ENCODE results near the gene MBOAT1.
A peak's percentile ranks its signal among the peaks of the same experiment; 100 is the strongest.

MBOAT1 gene

GRCh38 chr6:20233007-20233730 lies 20.9 kb upstream of the MBOAT1 start:
- DNase-seq, result no peak

DNA sequence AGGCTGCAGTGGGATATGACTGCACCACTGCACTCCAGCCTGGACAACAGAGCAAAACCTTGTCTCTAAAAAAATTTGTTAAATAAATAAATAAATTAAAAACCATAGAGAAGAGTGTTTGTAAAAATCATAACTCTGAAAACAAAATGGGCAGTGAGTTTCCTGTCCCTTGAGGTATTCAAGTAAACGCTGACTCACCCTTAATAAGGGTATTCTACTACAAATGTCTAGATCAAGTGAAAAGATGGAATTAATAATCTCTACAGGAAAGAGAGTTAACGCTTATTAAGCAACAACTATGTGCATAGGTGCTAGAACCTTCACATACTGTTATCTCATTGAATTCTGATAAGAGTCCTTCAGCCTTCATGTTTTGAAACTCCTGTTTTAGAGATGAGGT lies 19.9 kb upstream of the MBOAT1 start:
- no peak for DNase-seq

DNA sequence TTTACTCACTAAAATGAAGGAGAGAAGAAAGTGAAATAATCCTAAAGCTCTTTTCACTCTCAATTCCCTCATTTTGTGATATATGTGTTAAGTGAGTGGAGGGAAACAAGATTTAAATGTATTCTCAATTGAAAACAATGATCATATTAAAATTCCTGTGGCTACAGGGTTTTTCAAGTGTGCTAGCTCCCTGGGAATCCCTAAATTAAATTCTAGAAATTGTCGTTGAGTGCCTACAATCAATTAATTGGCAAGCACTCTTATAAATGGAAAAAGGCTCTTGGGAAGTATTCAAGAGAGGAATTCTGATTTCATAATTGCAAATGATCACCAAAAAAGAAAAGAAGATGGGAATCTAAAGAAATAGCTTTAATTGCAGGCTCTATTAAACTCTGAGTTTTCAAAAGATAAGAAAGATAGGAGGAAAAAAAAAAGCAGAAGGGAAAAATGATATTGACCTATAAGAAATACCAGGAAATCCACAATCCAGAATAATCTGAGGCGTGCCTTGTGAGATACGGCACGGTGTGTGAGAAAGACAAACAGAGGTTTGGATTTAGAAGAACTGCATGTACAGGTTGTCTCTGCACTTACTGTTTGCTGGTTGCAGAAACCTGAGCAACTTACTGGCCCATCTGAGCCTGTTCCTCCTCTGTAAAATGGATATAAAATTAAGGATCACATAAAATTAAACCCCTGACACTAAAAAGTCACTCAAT lies 18.3 kb upstream of the MBOAT1 start:
- no peak for DNase-seq

DNA sequence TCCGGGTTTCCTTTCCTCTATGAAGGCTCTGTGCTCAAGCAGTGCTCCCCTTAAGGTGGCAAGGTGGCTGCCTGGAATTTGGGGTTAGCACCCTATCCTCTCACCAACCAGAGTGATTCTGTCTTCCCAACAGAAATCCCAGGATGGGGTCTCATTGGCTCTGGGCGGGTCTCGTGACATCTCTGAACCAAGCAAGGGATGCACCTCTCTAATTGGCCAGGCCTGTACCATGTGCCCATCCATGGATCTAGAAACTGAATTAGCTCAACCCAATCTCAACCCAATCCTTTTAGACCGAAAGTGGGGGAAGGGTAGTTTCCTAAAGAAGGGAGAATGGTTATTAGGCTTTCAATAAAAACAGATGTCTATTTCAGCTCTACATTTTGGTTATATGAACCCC lies 17.6 kb upstream of the MBOAT1 start:
- DNase-seq, result no peak

- peak; percentile 74 for DNase-seq
Measured at GRCh38 chr6:20227350-20227749, 15.1 kb upstream of the MBOAT1 start.

DNA sequence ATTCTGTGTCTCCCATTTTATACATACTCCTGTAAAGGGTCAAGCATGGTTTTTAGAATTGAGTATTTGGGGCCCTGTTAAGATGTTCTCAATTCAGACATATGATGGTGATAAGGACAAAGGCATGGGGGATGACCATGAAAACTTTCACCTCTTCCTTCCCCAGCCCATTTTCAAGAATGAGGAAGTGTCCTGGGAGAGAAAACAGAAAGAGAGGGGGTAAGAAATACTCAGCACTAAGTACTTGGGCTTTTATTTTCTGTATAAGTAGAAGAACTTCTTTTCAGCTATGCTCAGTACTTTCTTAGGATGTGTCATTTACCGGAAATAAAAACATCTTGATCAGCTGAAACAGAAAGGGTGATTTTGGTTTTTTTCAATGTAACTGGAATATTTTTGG lies 10.9 kb upstream of the MBOAT1 start:
- DNase-seq, result peak; percentile 92

DNA sequence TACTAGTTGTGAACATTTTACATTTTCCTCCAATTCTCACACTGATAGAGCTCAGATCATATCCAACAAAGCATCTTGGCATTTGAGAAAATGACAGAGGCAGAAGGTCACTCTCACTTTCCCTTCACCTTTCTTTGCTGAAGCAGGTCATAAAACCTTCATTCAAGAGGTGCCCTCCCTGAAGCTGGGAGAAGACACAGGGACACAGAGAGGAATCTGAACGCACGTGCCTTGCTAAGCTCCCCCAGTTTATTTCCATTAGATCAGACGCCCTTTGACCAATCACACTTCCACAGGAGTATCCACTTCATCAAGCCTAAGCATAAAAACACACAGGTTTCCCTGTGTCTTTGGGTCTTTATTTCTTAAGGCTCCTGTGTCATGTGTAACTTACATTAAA lies 9.2 kb upstream of the MBOAT1 start:
- no peak for DNase-seq

GRCh38 chr6:20220359-20220758 lies 8.1 kb upstream of the MBOAT1 start:
- DNase-seq, result no peak

DNA sequence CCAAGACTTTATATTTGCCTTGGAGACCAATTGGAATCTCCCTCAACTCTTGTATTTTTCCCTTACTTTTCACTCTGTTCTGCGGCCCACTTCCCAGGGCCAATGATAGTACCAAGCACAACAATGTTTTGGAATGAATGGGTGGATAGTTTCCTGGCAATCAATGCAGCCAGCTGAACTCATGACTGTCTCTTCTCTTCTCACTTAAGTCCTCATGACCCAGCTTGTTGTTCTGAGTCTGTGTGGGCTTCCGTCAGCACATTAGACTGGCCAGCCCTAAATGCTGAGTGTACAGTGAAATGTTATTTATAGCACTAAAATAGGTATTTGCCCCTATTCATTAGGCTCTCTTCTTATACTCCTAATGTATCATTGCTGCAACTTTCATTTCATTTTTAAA lies 5.6 kb upstream of the MBOAT1 start:
- DNase-seq, result no peak

- peak; percentile 69 for DNase-seq
Measured at GRCh38 chr6:20217324-20217855, 5.1 kb upstream of the MBOAT1 start.

DNA sequence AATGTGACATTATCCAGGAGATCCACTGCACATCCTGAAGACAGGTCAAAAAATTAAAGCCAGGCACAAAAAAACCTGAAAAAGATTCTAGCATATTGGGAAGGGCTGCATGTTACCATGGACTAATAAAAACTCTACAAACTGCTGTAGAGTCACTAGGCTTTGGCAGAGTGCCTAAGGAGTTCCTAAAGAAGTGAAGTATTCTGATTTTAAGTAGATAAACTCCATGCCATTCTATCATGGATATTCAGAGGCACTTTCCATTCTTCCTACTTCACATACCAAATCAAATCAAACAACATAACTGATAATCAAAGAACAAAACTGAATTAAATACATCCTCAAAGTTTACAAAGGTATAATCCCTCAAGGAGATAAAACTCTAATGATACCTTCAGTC lies 3.0 kb upstream of the MBOAT1 start:
- DNase-seq, result no peak

DNA sequence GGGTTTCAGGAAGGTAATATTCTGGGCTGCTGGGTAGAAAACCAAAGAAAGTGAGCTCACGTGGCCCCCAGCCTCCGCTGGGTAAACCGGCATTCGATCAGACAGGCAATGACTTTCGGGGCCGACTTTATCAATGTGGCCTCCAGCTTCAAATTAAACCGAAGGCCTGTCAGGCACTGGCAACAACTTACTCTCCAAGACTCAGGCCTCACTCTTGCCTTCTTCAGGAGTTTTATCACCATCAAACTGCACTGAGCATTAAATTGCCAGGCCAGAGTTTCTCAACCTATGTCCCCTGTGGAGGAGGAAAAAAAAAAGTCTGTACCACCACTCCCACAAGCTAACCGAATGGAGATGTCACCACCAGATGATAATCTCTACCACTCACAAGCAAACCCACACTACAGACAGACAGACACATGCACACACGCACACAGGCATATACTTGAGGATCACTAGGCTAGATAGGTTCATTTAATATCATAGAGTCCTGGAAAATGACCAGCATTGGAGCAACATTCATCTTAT lies 1.1 kb upstream of the MBOAT1 start:
- peak; percentile 95 for DNase-seq

GRCh38 chr6:20211941-20212391 lies 303 bp downstream of the MBOAT1 start:
- peak; percentile 84 for DNase-seq

GRCh38 chr6:20211037-20211940 lies 980 bp downstream of the MBOAT1 start:
- DNase-seq, result peak; percentile 80

DNA sequence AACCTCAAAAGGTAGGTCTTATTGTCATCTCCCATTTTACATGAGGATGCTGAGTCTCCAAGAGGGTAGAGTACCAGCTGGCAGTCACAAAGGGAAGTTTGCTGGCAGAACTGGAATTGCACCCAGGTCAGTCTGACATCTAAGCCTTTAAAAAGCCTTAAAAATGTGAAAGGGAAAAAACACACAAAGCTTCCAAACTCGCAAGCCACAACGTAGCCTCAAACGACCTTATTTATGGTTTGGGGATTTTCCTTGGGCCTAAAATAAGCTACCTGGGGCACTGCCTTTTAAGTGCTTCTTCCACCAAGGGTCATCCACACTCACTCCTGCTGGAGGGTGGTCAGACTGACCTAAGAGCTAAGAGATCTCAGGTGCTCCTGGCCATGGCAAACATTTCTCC lies 2.1 kb downstream of the MBOAT1 start:
- no peak for DNase-seq

- no peak for DNase-seq
Measured at GRCh38 chr6:20208687-20209378, 3.4 kb downstream of the MBOAT1 start.

DNA sequence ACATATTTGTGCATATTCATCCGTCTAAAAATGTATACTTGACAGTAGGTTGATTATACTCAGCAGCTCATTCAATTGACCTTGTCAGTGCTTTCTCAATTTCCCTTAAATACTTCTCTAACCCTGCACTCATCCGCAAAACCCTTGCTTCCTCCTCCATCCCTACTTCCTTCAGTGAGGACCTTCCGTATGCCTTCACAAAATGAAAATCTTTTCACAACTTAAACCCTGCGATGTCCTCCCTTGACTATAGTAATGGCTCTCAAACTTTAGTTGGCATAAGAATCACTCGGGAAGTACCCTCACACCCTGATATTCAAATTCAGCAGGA lies 5.2 kb downstream of the MBOAT1 start:
- no peak for DNase-seq

DNA sequence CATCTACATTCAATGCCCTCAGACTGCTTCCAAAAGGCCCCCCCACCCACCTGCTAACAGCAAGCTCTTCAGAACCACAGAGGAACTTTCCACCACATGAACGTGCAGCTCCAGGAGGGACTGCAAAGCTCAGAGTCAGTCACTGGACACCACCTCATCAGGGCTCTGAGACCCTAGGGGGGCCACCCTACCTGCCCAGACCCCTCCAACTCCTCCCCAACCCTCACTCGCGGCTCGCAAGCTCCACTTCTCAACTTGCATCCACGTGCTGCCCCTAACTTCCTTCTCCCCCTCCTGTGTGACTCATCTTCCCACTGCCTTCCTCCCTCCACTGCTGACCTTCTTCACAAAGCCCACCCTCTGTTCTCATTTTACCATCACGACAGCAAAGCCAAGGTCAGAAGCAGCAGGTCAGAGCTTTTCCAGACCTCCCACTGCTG lies 6.5 kb downstream of the MBOAT1 start:
- DNase-seq, result no peak

GRCh38 chr6:20204512-20204894 lies 7.8 kb downstream of the MBOAT1 start:
- no peak for DNase-seq

- DNase-seq, result peak; percentile 83
Measured at GRCh38 chr6:20203561-20204511, 8.4 kb downstream of the MBOAT1 start.

DNA sequence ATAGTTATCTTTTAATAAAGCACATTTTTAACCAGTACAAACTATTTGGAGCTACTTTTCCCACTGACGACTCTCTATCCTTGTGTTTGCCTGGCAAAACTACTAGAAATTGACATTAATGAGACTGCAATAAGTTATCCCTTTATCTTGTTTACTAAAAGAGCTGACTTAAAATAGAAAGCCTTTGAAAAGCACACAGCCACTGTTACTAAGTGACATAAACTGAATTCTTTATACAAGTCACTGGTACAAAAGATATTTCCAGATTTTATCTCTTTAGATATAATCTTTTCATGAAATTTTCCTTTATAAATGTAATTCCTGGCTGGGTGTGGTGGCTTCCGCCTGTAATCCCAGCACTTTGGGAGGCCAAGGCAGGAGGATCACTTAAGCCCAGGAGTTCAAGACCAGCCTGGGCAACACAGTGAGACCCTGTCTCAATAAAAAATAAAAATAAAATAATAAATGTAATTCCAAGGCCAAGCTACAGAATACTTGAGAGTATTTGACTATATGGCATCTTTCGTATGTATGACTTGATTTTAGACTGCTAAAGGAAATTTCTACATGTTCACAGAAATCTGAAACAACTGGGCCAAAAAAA lies 9.5 kb downstream of the MBOAT1 start:
- DNase-seq, result peak; percentile 49
